Stimulated activated CD8-positive, alpha-beta memory T cell treated with anti-CD3 and anti-CD28 coated beads, Interleukin-15, amount 100 ng/mL, for 1 hour (primary cell): ENCODE results near the gene SLC7A8.
A peak's percentile ranks its signal among the peaks of the same experiment; 100 is the strongest.

Experiments
- DNase-seq: peaks from one replicate; pipeline ENCODE4 v3.0.0-alpha.2; 2020; ENCODE audit warnings: low read depth

Gene SLC7A8

GRCh38 chr14:23130871-23131270, 52.6 kb downstream of the SLC7A8 start:
- DNase-seq: no peak

GRCh38 chr14:23129759-23130316, 53.6 kb downstream of the SLC7A8 start:
- no peak for DNase-seq

- DNase-seq: no peak
Observed at GRCh38 chr14:23128969-23129758, 54.3 kb downstream of the SLC7A8 start.

GRCh38 chr14:23127861-23128260, 55.6 kb downstream of the SLC7A8 start:
- no peak for DNase-seq

- no peak for DNase-seq
Observed at GRCh38 chr14:23126548-23127278, 56.7 kb downstream of the SLC7A8 start.

- no peak for DNase-seq
Observed at GRCh38 chr14:23125933-23126524, 57.4 kb downstream of the SLC7A8 start.

- DNase-seq: no peak
Observed at GRCh38 chr14:23125011-23125410, 58.4 kb downstream of the SLC7A8 start.

- no peak for DNase-seq
Observed at GRCh38 chr14:23124337-23124954, 59.0 kb downstream of the SLC7A8 start.

GRCh38 chr14:23123419-23123818, 60.0 kb downstream of the SLC7A8 start:
- no peak for DNase-seq

- no peak for DNase-seq
Observed at GRCh38 chr14:23122086-23122485, 61.4 kb downstream of the SLC7A8 start.

- DNase-seq: no peak
Observed at GRCh38 chr14:23121361-23121771, 62.1 kb downstream of the SLC7A8 start.

GRCh38 chr14:23120541-23121251, 62.8 kb downstream of the SLC7A8 start:
- peak; percentile 50 for DNase-seq

- no peak for DNase-seq
Observed at GRCh38 chr14:23119363-23120327, 63.8 kb downstream of the SLC7A8 start.

- DNase-seq: no peak
Observed at GRCh38 chr14:23118506-23119362, 64.7 kb downstream of the SLC7A8 start, which contains the start of gene CEBPE. TSS of gene CEBPE (minus strand) at chr14:23119255. CDS start at chr14:23119091, 164 bp downstream.

GRCh38 chr14:23117371-23118020, 66.0 kb downstream of the SLC7A8 start:
- no peak for DNase-seq

- no peak for DNase-seq
Observed at GRCh38 chr14:23115918-23116317, 67.5 kb downstream of the SLC7A8 start.

GRCh38 chr14:23115039-23115731, 68.3 kb downstream of the SLC7A8 start:
- no peak for DNase-seq

- no peak for DNase-seq
Observed at GRCh38 chr14:23114669-23115038, 68.8 kb downstream of the SLC7A8 start.
